ENCODE measurements around the gene SLC35G1. TPM values are rescaled to one million over a fixed set of nuclear protein-coding genes. Genes with fewer than 3 reads are reported as not detected.

SLC35G1 gene
- polyA plus RNA-seq, 4 donors = 37.6 to 74.3 (median 59.8) TPM

GRCh38 chr10:93854975-93855374 is 38.8 kb upstream of the SLC35G1 start:
- 13 to 32% (median 13%) methylated on average over 3 of the region's 3 CpGs for WGBS, 3 donors

GRCh38 chr10:93856349-93857145 is 37.2 kb upstream of the SLC35G1 start:
- no peak overlapping the region for H3K4me3 ChIP-seq (ENCODE audit: low read depth in 1 of 3, low read length in 3 of 3)
- no peaks in the 10 kb centered on the region for H3K36me3 ChIP-seq (ENCODE audit: control insufficient read depth in 3 of 3, insufficient read depth in 2 of 3, low read depth in 1 of 3, low read length in 3 of 3)
- peaks cover 0 to 8% of the 10 kb centered on the region in 2 donors for H3K9me3 ChIP-seq (ENCODE audit: control insufficient read depth in 2 of 2, insufficient read depth in 1 of 2, low read depth in 1 of 2, low read length in 1 of 2)
- DNase-seq (peak; percentile 85 to 96), FAIRE-seq (peak; percentile 97)
- H3K4me1 ChIP-seq (ENCODE audit: control insufficient read depth in 3 of 3, insufficient read depth in 2 of 3, low read depth in 1 of 3, low read length in 2 of 3) = peaks cover 4 to 32% (median 12%) of the 10 kb centered on the region in 3 donors
- H3K27ac ChIP-seq (ENCODE audit: low read depth in 1 of 3, low read length in 2 of 3) = peak overlapping the region in 2 of 3 donors; percentile 66 to 68
- H3K27me3 ChIP-seq (ENCODE audit: control insufficient read depth in 3 of 3, insufficient read depth in 3 of 3, low read length in 3 of 3) = no peaks in the 10 kb centered on the region
- 42 to 69% (median 53%) methylated on average over 10 of the region's 10 CpGs for WGBS, 3 donors

More at GRCh38 chr10:93854975-93855374, 38.8 kb upstream of the SLC35G1 start:
- FAIRE-seq = no peak
- peak overlapping the region in 2 of 3 donors; percentile 66 to 68 for H3K27ac ChIP-seq (ENCODE audit: low read depth in 1 of 3, low read length in 2 of 3)
- no peaks in the 10 kb centered on the region for H3K36me3 ChIP-seq (ENCODE audit: control insufficient read depth in 3 of 3, insufficient read depth in 2 of 3, low read depth in 1 of 3, low read length in 3 of 3)
- no peak overlapping the region for H3K4me3 ChIP-seq (ENCODE audit: low read depth in 1 of 3, low read length in 3 of 3)
- H3K4me1 ChIP-seq (ENCODE audit: control insufficient read depth in 3 of 3, insufficient read depth in 2 of 3, low read depth in 1 of 3, low read length in 2 of 3) = peaks cover 4 to 32% (median 12%) of the 10 kb centered on the region in 3 donors
- H3K27me3 ChIP-seq (ENCODE audit: control insufficient read depth in 3 of 3, insufficient read depth in 3 of 3, low read length in 3 of 3) = no peaks in the 10 kb centered on the region
- DNase-seq = peak; percentile 69 to 89
- H3K9me3 ChIP-seq (ENCODE audit: control insufficient read depth in 2 of 2, insufficient read depth in 1 of 2, low read depth in 1 of 2, low read length in 1 of 2) = peaks cover 0 to 8% of the 10 kb centered on the region in 2 donors

GRCh38 chr10:93859049-93859655 is 34.6 kb upstream of the SLC35G1 start:
- Histone ChIP-seq H3K4me1 (ENCODE audit: control insufficient read depth in 3 of 3, insufficient read depth in 2 of 3, low read depth in 1 of 3, low read length in 2 of 3) (peaks cover 4 to 28% (median 13%) of the 10 kb centered on the region in 3 donors), H3K4me3 (ENCODE audit: low read depth in 1 of 3, low read length in 3 of 3) (no peak overlapping the region), H3K27ac (ENCODE audit: low read depth in 1 of 3, low read length in 2 of 3) (no peak overlapping the region), H3K27me3 (ENCODE audit: control insufficient read depth in 3 of 3, insufficient read depth in 3 of 3, low read length in 3 of 3) (no peaks in the 10 kb centered on the region), H3K9me3 (ENCODE audit: control insufficient read depth in 2 of 2, insufficient read depth in 1 of 2, low read depth in 1 of 2, low read length in 1 of 2) (peaks cover 0 to 6% of the 10 kb centered on the region in 2 donors), H3K36me3 (ENCODE audit: control insufficient read depth in 3 of 3, insufficient read depth in 2 of 3, low read depth in 1 of 3, low read length in 3 of 3) (no peaks in the 10 kb centered on the region)
- FAIRE-seq (no peak), DNase-seq (peak; percentile 36 to 42)
- WGBS, 3 donors = 33 to 35% (median 34%) methylated on average over 3 of the region's 3 CpGs

- DNase-seq (no peak), FAIRE-seq (no peak)
- H3K9me3 ChIP-seq (ENCODE audit: control insufficient read depth in 2 of 2, insufficient read depth in 1 of 2, low read depth in 1 of 2, low read length in 1 of 2) = peaks cover 0 to 6% of the 10 kb centered on the region in 2 donors
- H3K36me3 ChIP-seq (ENCODE audit: control insufficient read depth in 3 of 3, insufficient read depth in 2 of 3, low read depth in 1 of 3, low read length in 3 of 3) = no peaks in the 10 kb centered on the region
- no peak overlapping the region for H3K27ac ChIP-seq (ENCODE audit: low read depth in 1 of 3, low read length in 2 of 3)
- 89 to 96% (median 90%) methylated on average over 2 of the region's 2 CpGs for WGBS, 3 donors
- peaks cover 0 to 13% (median 8%) of the 10 kb centered on the region in 3 donors for H3K4me1 ChIP-seq (ENCODE audit: control insufficient read depth in 3 of 3, insufficient read depth in 2 of 3, low read depth in 1 of 3, low read length in 2 of 3)
- no peak overlapping the region for H3K4me3 ChIP-seq (ENCODE audit: low read depth in 1 of 3, low read length in 3 of 3)
- H3K27me3 ChIP-seq (ENCODE audit: control insufficient read depth in 3 of 3, insufficient read depth in 3 of 3, low read length in 3 of 3) = no peaks in the 10 kb centered on the region
Measured at GRCh38 chr10:93861825-93862224, 32.0 kb upstream of the SLC35G1 start.

GRCh38 chr10:93865794-93866425 is 27.9 kb upstream of the SLC35G1 start:
- 79 to 83% (median 80%) methylated on average over 6 of the region's 6 CpGs for WGBS, 3 donors
- H3K4me3 ChIP-seq (ENCODE audit: low read depth in 1 of 3, low read length in 3 of 3) = no peak overlapping the region
- H3K4me1 ChIP-seq (ENCODE audit: control insufficient read depth in 3 of 3, insufficient read depth in 2 of 3, low read depth in 1 of 3, low read length in 2 of 3) = peaks cover 0 to 10% (median 3%) of the 10 kb centered on the region in 3 donors
- no peaks in the 10 kb centered on the region for H3K36me3 ChIP-seq (ENCODE audit: control insufficient read depth in 3 of 3, insufficient read depth in 2 of 3, low read depth in 1 of 3, low read length in 3 of 3)
- H3K27ac ChIP-seq (ENCODE audit: low read depth in 1 of 3, low read length in 2 of 3) = no peak overlapping the region
- H3K9me3 ChIP-seq (ENCODE audit: control insufficient read depth in 2 of 2, insufficient read depth in 1 of 2, low read depth in 1 of 2, low read length in 1 of 2) = peaks cover 0 to 11% of the 10 kb centered on the region in 2 donors
- DNase-seq = no peak
- FAIRE-seq = no peak
- no peaks in the 10 kb centered on the region for H3K27me3 ChIP-seq (ENCODE audit: control insufficient read depth in 3 of 3, insufficient read depth in 3 of 3, low read length in 3 of 3)

- Histone ChIP-seq H3K27me3 (ENCODE audit: control insufficient read depth in 3 of 3, insufficient read depth in 3 of 3, low read length in 3 of 3) (no peaks in the 10 kb centered on the region), H3K4me1 (ENCODE audit: control insufficient read depth in 3 of 3, insufficient read depth in 2 of 3, low read depth in 1 of 3, low read length in 2 of 3) (peaks cover under 1 to 24% (median 1%) of the 10 kb centered on the region in 3 donors), H3K4me3 (ENCODE audit: low read depth in 1 of 3, low read length in 3 of 3) (no peak overlapping the region), H3K27ac (ENCODE audit: low read depth in 1 of 3, low read length in 2 of 3) (no peak overlapping the region), H3K9me3 (ENCODE audit: control insufficient read depth in 2 of 2, insufficient read depth in 1 of 2, low read depth in 1 of 2, low read length in 1 of 2) (peaks cover 0 to 4% of the 10 kb centered on the region in 2 donors), H3K36me3 (ENCODE audit: control insufficient read depth in 3 of 3, insufficient read depth in 2 of 3, low read depth in 1 of 3, low read length in 3 of 3) (no peaks in the 10 kb centered on the region)
- DNase-seq (peak in 1 of 2 donors; percentile 11), FAIRE-seq (no peak)
- 47 to 63% (median 52%) methylated on average over 1 of the region's 1 CpG for WGBS, 3 donors
Measured at GRCh38 chr10:93867525-93867924, 26.3 kb upstream of the SLC35G1 start.

GRCh38 chr10:93871671-93872204 is 22.0 kb upstream of the SLC35G1 start:
- peaks cover 5 to 44% (median 7%) of the 10 kb centered on the region in 3 donors for H3K4me1 ChIP-seq (ENCODE audit: control insufficient read depth in 3 of 3, insufficient read depth in 2 of 3, low read depth in 1 of 3, low read length in 2 of 3)
- peaks cover 0 to 4% of the 10 kb centered on the region in 2 donors for H3K9me3 ChIP-seq (ENCODE audit: control insufficient read depth in 2 of 2, insufficient read depth in 1 of 2, low read depth in 1 of 2, low read length in 1 of 2)
- WGBS, 3 donors = 12 to 50% (median 17%) methylated on average over 2 of the region's 2 CpGs
- DNase-seq (peak; percentile 84 to 92), FAIRE-seq (no peak)
- no peaks in the 10 kb centered on the region for H3K36me3 ChIP-seq (ENCODE audit: control insufficient read depth in 3 of 3, insufficient read depth in 2 of 3, low read depth in 1 of 3, low read length in 3 of 3)
- no peak overlapping the region for H3K4me3 ChIP-seq (ENCODE audit: low read depth in 1 of 3, low read length in 3 of 3)
- peak overlapping the region; percentile 62 to 82 (median 77) for H3K27ac ChIP-seq (ENCODE audit: low read depth in 1 of 3, low read length in 2 of 3)
- H3K27me3 ChIP-seq (ENCODE audit: control insufficient read depth in 3 of 3, insufficient read depth in 3 of 3, low read length in 3 of 3) = no peaks in the 10 kb centered on the region

All from small intestine (tissue), 7 donors.